ENCODE data around the gene TRAPPC5. TPM values are rescaled to one million over a fixed set of nuclear protein-coding genes. Genes with fewer than 3 reads are reported as not detected.
"Not testable (repeated sequence)": the region's sequence is repeated elsewhere in the genome, so short reads cannot be mapped to it uniquely, and the experiment has no call there.

TRAPPC5 gene
- total RNA-seq, 1 donor from 2014 or later, result 110 TPM

DNA sequence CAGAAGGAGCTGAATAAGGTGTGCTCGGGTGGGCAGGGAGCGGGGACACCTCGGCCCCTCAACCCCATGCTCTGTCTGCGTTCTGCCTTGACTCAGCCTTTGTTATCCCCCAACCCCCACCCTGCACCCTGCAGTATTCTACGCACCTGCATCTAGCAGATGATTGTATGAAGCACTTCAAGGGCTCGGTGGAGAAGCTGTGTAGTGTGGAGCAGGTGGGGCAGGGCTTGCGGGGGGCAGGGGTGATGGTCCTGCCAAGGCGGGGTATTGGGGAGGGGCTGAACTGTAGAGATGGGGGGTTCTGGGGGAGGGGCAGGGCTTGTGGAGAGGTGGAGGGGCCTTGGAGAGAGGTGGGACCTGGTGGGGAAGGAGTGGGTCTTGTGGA, 37.6 kb upstream of the TRAPPC5 start:
- Mint-ChIP-seq H3K9me3 (ENCODE audit: unreplicated experiment) (no peaks in the 10 kb centered on the region), H3K4me3 (ENCODE audit: unreplicated experiment) (no peak overlapping the region), H3K36me3 (ENCODE audit: low read depth, unreplicated experiment) (peaks cover 1% of the 10 kb centered on the region), H3K27ac (ENCODE audit: unreplicated experiment) (no peak overlapping the region), H3K4me1 (ENCODE audit: low read depth, unreplicated experiment) (no peaks in the 10 kb centered on the region), H3K27me3 (ENCODE audit: low read depth, unreplicated experiment) (no peaks in the 10 kb centered on the region)
- H3K4me2 ChIP-seq (ENCODE audit: low read length), result no peak overlapping the region
- no peaks in the 10 kb centered on the region for H4K20me1 ChIP-seq (ENCODE audit: insufficient read depth, low read length)
- H3K27ac ChIP-seq (ENCODE audit: low read depth, low read length), result no peak overlapping the region
- no peaks in the 10 kb centered on the region for H3K4me1 ChIP-seq (ENCODE audit: insufficient read depth, low read length)
- H3K9me3 ChIP-seq (ENCODE audit: insufficient read depth, low read depth, low read length), result peaks cover 5% of the 10 kb centered on the region
- H3K27me3 ChIP-seq (ENCODE audit: insufficient read depth, low read length), result peaks cover 2% of the 10 kb centered on the region
- H3K4me3 ChIP-seq (ENCODE audit: insufficient read depth, low read depth, low read length), result no peak overlapping the region
- TF ChIP-seq EZH2 (IDR thresholded peaks at IDR 0.05; ENCODE audit: insufficient read depth, low read length) (no peak), CTCF (IDR thresholded peaks at IDR 0.05; ENCODE audit: insufficient read depth, low read depth, low read length) (no peak)
- FAIRE-seq (no peak), DNase-seq (ENCODE audit: low read depth) (no peak)
- H2AFZ ChIP-seq (ENCODE audit: low read depth, low read length), result no peak overlapping the region
- no peaks in the 10 kb centered on the region for H3K79me2 ChIP-seq (ENCODE audit: insufficient read depth, low read length)
- H3K9ac ChIP-seq (ENCODE audit: low read length), result no peak overlapping the region
- H3K36me3 ChIP-seq (ENCODE audit: insufficient read depth, low read length), result no peaks in the 10 kb centered on the region

DNA sequence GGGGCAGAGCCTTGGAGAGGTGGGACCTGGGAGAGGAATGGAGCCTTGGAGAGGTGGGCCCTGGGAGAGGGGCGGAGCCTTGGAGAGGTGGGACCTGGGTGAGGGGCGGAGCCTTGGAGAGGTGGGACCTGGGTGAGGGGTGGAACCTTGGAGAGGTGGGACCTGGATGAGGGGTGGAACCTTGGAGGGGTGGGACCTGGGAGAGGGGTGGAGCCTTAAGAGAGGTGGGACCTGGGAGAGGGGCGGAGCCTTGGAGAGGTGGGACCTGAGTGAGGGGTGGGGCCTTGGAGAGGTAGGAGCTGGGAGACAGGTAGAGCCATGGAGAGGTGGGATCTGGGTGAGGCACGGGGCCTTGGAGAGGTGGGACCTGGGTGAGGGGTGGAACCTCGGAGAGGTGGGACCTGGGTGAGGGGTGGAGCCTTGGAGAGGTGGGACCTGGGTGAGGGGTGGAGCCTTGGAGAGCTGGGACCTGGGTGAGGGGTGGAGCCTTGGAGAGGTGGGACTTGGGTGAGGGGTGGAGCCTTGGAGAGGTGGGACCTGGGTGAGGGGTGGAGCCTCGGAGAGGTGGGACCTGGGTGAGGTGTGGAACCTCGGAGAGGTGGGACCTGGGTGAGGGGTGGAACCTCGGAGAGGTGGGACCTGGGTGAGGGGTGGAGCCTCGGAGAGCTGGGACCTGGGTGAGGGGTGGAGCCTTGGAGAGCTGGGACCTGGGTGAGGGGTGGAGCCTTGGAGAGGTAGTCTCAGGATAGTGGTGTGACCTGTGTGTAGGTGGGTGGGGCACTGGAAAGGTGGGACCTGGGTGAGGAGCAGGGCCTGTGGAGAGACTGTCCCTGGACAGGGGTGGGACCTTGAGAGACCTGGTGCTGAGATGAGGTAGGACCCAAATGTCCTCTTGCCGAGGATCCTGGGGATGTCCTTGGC, 36.7 kb upstream of the TRAPPC5 start:
- FAIRE-seq; H3K27me3 Mint-ChIP-seq (ENCODE audit: low read depth, unreplicated experiment); H3K36me3 Mint-ChIP-seq (ENCODE audit: low read depth, unreplicated experiment); H3K9me3 ChIP-seq (ENCODE audit: insufficient read depth, low read depth, low read length); DNase-seq (ENCODE audit: low read depth); H3K4me3 ChIP-seq (ENCODE audit: insufficient read depth, low read depth, low read length); H3K79me2 ChIP-seq (ENCODE audit: insufficient read depth, low read length); H3K27me3 ChIP-seq (ENCODE audit: insufficient read depth, low read length); H3K4me1 ChIP-seq (ENCODE audit: insufficient read depth, low read length); H3K9ac ChIP-seq (ENCODE audit: low read length); H4K20me1 ChIP-seq (ENCODE audit: insufficient read depth, low read length); H2AFZ ChIP-seq (ENCODE audit: low read depth, low read length); H3K9me3 Mint-ChIP-seq (ENCODE audit: unreplicated experiment); H3K4me1 Mint-ChIP-seq (ENCODE audit: low read depth, unreplicated experiment); H3K27ac ChIP-seq (ENCODE audit: low read depth, low read length); H3K4me3 Mint-ChIP-seq (ENCODE audit: unreplicated experiment); H3K36me3 ChIP-seq (ENCODE audit: insufficient read depth, low read length); H3K27ac Mint-ChIP-seq (ENCODE audit: unreplicated experiment); H3K4me2 ChIP-seq (ENCODE audit: low read length): not testable (repeated sequence)

DNA sequence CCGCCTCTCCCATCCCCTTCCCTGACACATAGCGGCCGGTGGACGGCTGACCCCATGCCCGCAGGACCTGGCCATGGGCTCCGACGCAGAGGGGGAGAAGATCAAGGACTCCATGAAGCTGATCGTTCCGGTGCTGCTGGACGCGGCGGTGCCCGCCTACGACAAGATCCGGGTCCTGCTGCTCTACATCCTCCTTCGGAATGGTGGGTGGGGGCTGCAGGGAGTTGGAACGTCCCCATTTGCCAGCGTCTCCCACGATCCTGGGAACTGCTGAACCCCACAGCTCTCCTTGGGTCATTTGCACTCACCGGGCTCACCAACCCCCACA, 36.1 kb upstream of the TRAPPC5 start:
- Histone ChIP-seq H3K27me3 (ENCODE audit: insufficient read depth, low read length) (no peaks in the 10 kb centered on the region), H3K9me3 (ENCODE audit: insufficient read depth, low read depth, low read length) (peaks cover 5% of the 10 kb centered on the region), H3K4me2 (ENCODE audit: low read length) (no peak overlapping the region), H3K4me3 (ENCODE audit: insufficient read depth, low read depth, low read length) (no peak overlapping the region), H2AFZ (ENCODE audit: low read depth, low read length) (no peak overlapping the region), H3K27ac (ENCODE audit: low read depth, low read length) (no peak overlapping the region), H3K4me1 (ENCODE audit: insufficient read depth, low read length) (no peaks in the 10 kb centered on the region), H4K20me1 (ENCODE audit: insufficient read depth, low read length) (no peaks in the 10 kb centered on the region), H3K36me3 (ENCODE audit: insufficient read depth, low read length) (no peaks in the 10 kb centered on the region), H3K79me2 (ENCODE audit: insufficient read depth, low read length) (no peaks in the 10 kb centered on the region), H3K9ac (ENCODE audit: low read length) (no peak overlapping the region)
- Mint-ChIP-seq H3K27me3 (ENCODE audit: low read depth, unreplicated experiment) (peaks cover 2% of the 10 kb centered on the region), H3K9me3 (ENCODE audit: unreplicated experiment) (no peaks in the 10 kb centered on the region), H3K27ac (ENCODE audit: unreplicated experiment) (no peak overlapping the region), H3K4me3 (ENCODE audit: unreplicated experiment) (no peak overlapping the region), H3K36me3 (ENCODE audit: low read depth, unreplicated experiment) (peaks cover 1% of the 10 kb centered on the region), H3K4me1 (ENCODE audit: low read depth, unreplicated experiment) (no peaks in the 10 kb centered on the region)
- FAIRE-seq (no peak), DNase-seq (ENCODE audit: low read depth) (no peak)
- TF ChIP-seq CTCF (IDR thresholded peaks at IDR 0.05; ENCODE audit: insufficient read depth, low read depth, low read length) (no peak), EZH2 (IDR thresholded peaks at IDR 0.05; ENCODE audit: insufficient read depth, low read length) (no peak)
